HG03175 (cell line): ENCODE data around the gene PDE2A.

ENCODE experiments used
- ATAC-seq: cut with Tn5 transposase; IDR thresholded peaks from one replicate; pipeline ENCODE4 v1.9.1; 2021; ENCODE audit warnings: mild to moderate bottlenecking, moderate library complexity; ENCODE audit not compliant: unreplicated experiment

Gene PDE2A

DNA sequence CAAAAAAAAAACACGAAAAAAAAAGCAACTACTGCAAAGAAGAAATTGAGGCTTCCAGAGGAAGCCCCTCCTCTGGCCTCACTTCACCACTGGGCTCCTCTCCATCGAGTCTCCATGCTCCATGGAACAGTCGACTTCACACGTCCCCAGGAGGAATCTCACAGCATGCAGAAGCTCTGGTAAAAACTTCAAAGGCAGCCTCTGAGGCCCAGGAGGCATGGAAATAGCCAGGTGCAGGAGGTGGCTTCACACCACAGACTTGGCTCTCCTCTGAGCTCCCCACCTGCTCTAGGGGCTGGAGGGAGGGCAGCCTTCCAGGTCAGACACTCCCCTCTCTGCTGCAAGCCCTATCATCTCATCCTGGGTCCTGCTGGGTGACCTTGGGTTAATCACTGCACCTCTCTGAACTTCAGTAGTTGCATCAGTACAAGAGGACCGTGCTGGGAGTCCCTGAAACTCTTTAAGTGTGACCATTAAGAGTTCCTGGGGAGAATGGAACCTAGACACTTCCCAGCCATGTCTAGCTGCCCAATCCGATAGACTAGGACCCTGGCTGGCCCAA, 8.2 kb downstream of the PDE2A start:
- no peak for ATAC-seq

DNA sequence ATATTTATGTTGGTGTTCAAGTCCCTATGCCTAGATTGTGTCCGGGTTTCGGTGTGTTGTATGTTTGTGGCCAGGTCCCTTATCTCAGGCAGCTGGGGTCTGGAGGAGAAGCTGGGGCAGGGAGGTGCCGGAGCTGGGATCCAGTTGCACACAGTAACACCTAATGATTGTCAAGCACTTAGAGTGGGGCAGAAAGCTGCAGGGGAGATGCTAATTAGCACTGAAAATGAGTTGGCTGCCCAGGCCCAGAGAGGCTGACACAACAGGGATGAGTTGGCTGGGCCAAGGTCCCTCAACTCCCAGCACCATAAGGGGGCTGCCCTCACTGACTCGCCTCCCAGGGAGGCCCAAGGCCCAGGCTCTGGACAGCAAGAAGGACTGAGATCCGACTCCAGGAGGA, 12.2 kb downstream of the PDE2A start:
- ATAC-seq: no peak

DNA sequence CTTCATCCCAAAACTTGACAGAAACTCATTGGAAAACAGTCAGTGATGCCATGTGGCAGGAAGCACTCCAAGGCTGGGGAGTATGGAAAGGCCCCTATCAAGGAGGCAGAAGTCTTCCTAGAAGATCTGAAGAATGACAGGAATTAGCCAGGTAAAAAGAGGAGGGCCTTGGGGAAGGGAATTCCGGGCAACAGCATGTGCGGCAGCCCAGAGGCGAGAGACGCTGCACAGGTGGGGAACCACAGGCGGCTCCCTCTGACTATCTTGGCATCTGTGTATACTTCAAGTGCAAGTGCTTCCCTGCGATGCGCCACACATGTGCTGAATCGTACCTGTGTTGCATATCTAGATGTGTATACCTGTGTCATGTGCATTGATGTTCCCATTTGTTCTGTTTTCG, 12.7 kb downstream of the PDE2A start:
- no peak for ATAC-seq

- no peak for ATAC-seq
Observed at GRCh38 chr11:72658989-72659640, 15.1 kb downstream of the PDE2A start.

GRCh38 chr11:72657411-72658100, 16.7 kb downstream of the PDE2A start:
- ATAC-seq: no peak

DNA sequence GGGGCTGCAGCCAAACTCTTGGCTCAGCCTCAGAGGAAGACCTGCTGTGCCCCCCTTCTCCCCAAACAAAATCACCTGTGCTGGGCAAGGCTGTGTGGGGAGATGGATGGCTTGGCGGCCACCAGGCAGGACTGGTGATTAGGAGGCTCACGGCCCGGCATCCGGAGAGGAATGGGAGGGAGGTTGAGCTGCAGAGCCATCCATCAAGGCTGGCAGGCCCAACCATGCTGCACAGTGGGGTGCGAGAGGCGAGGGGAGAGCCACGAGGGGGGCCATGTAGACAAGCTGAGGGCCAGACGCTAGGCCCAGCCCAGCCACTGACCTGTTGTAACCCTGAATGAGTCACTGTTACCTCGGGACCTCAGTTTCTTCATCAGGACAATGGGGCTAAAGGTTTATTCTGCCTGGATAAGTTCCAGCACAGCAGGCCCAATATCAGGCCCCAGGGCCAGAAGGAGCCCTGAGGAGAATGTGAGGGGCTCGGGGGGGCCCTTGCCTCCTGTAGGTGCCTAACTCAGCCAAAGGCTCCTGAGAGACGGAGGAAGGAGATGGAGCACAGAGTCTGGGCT, 18.2 kb downstream of the PDE2A start:
- no peak for ATAC-seq

DNA sequence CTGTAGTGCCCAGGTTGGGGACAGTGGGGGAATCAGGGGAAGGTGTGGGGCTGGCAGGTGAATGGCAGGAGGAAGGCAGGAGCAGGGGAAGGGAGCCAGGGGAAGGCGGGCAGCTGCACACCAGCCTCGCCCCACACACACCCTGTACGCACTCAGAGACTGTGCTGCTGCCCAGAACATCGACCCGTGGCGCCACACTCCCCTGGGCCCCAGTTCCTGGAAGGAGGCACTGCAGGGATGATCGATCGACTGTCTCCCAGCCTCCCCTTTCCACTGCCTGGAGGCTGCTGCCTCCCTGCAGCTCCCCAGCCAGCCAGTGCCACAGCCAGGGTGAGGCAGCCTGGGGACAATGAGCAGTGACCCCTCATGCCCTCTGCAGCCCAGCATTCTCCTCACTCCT, 19.2 kb downstream of the PDE2A start:
- no peak for ATAC-seq

- no peak for ATAC-seq
Observed at GRCh38 chr11:72653649-72654048, 20.6 kb downstream of the PDE2A start.

DNA sequence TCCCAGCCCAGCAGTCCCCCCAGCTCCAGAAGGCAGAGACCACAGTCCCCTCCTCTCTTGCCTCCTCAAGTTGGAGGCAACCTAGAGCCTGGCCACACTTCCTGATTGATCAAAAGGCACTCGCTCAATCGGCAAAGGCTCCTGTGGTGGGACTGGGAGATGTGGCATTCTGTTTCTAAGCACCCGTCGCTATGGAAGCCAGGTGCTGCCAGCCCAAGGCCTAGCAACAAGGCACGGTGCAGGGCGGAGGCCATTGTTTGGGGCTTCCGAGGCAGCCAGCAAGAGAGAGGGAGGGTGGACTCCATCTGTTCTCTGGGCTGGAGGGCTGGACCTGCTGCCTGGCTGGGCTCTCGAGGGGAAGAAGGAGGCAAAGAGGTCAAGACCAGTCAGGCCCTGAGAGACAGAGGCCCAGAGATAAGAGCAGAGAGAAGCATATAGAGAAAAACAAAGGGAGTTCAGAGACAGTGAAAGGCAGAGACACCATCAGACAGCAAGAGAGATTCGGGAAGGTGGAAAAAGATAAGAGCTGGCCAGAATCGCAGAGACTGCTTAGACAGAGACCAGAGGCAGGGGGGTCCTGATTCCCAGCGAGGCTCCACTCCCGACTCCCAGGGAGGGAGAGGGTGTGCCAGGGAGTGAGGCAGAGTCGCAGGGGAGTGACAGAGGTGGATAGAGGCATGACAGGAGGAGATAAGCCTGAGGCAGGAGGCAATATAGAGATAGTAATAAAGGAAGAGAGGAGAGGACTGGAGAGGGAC, 21.2 kb downstream of the PDE2A start:
- ATAC-seq: no peak

- ATAC-seq: no peak
Observed at GRCh38 chr11:72652133-72652532, 22.1 kb downstream of the PDE2A start.

DNA sequence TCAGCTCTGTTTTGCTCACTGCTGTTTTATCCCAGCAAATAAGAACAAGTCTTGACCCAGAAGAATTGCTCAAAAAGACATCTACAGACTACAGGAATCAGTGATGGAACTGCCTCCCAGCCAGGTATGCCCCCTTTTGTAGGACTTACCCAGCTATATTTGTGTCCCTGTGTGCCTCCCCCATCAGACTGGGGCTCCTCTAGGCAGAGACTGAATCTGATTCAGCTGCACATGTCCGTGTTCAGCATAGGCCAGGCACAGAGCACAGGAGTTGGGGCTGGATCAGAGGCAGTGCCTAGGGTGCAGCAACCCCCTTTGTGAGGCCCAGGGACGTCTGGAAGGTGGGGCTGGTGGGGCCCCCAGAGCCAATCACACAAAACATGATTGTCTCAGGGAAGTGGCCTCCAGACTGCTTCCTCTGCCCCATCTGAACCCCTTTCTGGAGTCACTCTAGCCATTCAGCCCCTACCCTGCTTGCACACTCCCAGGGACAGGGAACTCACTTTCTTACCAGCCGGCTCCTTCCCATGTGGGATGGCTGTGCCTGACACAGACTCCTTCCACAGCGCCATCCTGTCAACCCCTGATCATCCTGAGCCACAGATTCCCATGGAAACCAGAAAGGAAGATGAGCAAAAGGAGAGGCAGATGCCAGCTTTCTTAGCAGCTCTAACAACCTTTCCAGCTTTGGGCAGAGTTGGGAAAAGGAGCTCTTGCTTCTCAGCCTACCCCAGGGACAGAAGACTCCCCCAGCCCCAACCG, 24.8 kb downstream of the PDE2A start:
- no peak for ATAC-seq

GRCh38 chr11:72648384-72649136, 25.7 kb downstream of the PDE2A start:
- no peak for ATAC-seq

DNA sequence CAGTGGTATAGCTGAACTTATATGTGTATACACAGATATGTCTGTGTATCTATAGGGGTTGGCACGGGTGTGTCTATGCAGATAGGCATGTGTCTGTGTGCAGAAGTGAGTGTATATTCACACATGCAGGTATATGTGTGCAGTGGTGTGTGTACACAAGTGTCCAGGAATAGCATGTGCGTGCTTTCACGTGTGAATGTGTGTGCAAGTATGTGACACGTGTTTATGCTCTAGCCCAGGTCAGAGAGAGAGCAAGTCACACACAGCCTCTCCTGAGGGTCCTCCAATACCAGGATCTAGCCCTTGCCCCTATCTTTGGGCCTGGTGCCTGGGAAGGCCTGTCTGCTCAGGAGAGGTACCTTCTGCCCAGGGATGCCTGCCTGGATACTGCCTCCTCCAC, 26.3 kb downstream of the PDE2A start:
- ATAC-seq: no peak

- ATAC-seq: no peak
Observed at GRCh38 chr11:72646472-72646871, 27.8 kb downstream of the PDE2A start.

DNA sequence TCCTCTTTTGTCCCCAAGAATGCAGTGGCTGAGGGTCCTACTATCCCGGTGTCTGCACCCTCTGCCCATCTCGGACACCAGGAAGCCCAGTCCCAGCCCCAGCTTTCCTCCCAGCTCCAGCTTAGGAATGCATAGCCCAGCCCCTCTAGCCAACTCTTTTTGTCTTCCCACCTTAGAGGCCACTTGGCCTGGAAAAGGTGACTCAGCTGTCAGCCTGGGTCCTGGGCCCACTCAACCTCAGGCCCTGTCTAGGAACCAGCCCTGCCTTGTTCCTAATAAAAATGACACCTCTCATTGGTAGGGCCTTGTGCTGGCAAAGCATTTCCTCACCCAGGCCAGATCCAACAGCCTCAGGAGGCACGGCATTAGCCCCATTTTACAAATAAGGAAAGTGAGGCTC, 28.2 kb downstream of the PDE2A start:
- no peak for ATAC-seq

DNA sequence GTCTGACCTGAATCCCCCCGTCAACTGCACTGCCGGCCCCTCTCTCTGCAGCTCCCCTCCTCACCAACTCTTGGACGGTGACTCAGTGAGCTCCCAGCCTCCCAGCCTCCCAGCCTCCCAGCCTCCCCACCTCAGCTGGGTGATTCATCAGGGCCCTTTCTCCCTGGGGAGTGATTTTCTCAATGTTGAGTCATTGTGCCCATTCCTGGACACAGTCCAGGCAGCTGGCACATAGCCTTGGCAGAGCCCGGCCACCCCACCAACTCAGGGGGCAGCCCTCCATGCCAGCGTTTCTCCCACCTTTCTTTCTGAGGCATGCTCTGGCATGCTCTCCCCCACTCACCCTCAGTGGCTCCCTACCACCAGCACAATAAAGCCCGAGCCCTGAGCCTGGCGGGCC, 30.7 kb downstream of the PDE2A start:
- no peak for ATAC-seq

GRCh38 chr11:72642884-72643522, 31.2 kb downstream of the PDE2A start:
- ATAC-seq: no peak

- ATAC-seq: no peak
Observed at GRCh38 chr11:72642043-72642883, 32.0 kb downstream of the PDE2A start.
